ENCODE measurements around the gene PRKD1. TPM values are rescaled to one million over a fixed set of nuclear protein-coding genes. Genes with fewer than 3 reads are reported as not detected.
"Not testable (repeated sequence)": the region's sequence is repeated elsewhere in the genome, so short reads cannot be mapped to it uniquely, and the experiment has no call there.

PRKD1 gene
- total RNA-seq, 1 experiment from 2014 or later: not detected

GRCh38 chr14:29738056-29738455 lies 189.6 kb downstream of the PRKD1 start:
- peaks cover 52% of the 10 kb centered on the region for H3K9me3 ChIP-seq (ENCODE audit: low read length)
- no peaks in the 10 kb centered on the region for H4K20me1 ChIP-seq (ENCODE audit: insufficient read depth, low read depth, low read length)
- H3K27ac ChIP-seq (ENCODE audit: low read length): no peak overlapping the region
- no peak overlapping the region for H2AFZ ChIP-seq (ENCODE audit: low read length)
- DNase-seq: no peak
- no peaks in the 10 kb centered on the region for H3K79me2 ChIP-seq (ENCODE audit: low read length)
- H3K9me2 ChIP-seq (replicated peaks; ENCODE audit: insufficient read depth, low read length): no peaks in the 10 kb centered on the region
- H3K4me3 ChIP-seq (ENCODE audit: low read length): no peak overlapping the region
- no peak overlapping the region for H3K9ac ChIP-seq (ENCODE audit: low read length)
- H3K27me3 ChIP-seq (ENCODE audit: low read length): no peaks in the 10 kb centered on the region
- H3K4me2 ChIP-seq (ENCODE audit: low read depth, low read length, poor library complexity, severe bottlenecking): no peak overlapping the region
- no peaks in the 10 kb centered on the region for H3K4me1 ChIP-seq (ENCODE audit: low read length)
- no peaks in the 10 kb centered on the region for H3K36me3 ChIP-seq (ENCODE audit: insufficient read depth, low read length)

GRCh38 chr14:29735459-29735858 lies 192.2 kb downstream of the PRKD1 start:
- no peaks in the 10 kb centered on the region for H3K27me3 ChIP-seq (ENCODE audit: low read length)
- DNase-seq: no peak
- H2AFZ ChIP-seq (ENCODE audit: low read length): no peak overlapping the region
- no peaks in the 10 kb centered on the region for H4K20me1 ChIP-seq (ENCODE audit: insufficient read depth, low read depth, low read length)
- H3K9me3 ChIP-seq (ENCODE audit: low read length): peaks cover 47% of the 10 kb centered on the region
- no peaks in the 10 kb centered on the region for H3K36me3 ChIP-seq (ENCODE audit: insufficient read depth, low read length)
- H3K4me3 ChIP-seq (ENCODE audit: low read length): no peak overlapping the region
- no peaks in the 10 kb centered on the region for H3K9me2 ChIP-seq (replicated peaks; ENCODE audit: insufficient read depth, low read length)
- H3K27ac ChIP-seq (ENCODE audit: low read length): no peak overlapping the region
- H3K9ac ChIP-seq (ENCODE audit: low read length): no peak overlapping the region
- no peak overlapping the region for H3K4me2 ChIP-seq (ENCODE audit: low read depth, low read length, poor library complexity, severe bottlenecking)
- H3K79me2 ChIP-seq (ENCODE audit: low read length): no peaks in the 10 kb centered on the region
- no peaks in the 10 kb centered on the region for H3K4me1 ChIP-seq (ENCODE audit: low read length)

GRCh38 chr14:29734732-29735131 lies 192.9 kb downstream of the PRKD1 start:
- no peak for DNase-seq
- Histone ChIP-seq H3K9me3 (ENCODE audit: low read length) (peaks cover 44% of the 10 kb centered on the region), H3K27me3 (ENCODE audit: low read length) (no peaks in the 10 kb centered on the region), H2AFZ (ENCODE audit: low read length) (no peak overlapping the region), H4K20me1 (ENCODE audit: insufficient read depth, low read depth, low read length) (no peaks in the 10 kb centered on the region), H3K36me3 (ENCODE audit: insufficient read depth, low read length) (no peaks in the 10 kb centered on the region), H3K4me3 (ENCODE audit: low read length) (no peak overlapping the region), H3K79me2 (ENCODE audit: low read length) (no peaks in the 10 kb centered on the region), H3K27ac (ENCODE audit: low read length) (no peak overlapping the region), H3K9ac (ENCODE audit: low read length) (no peak overlapping the region), H3K4me1 (ENCODE audit: low read length) (no peaks in the 10 kb centered on the region), H3K4me2 (ENCODE audit: low read depth, low read length, poor library complexity, severe bottlenecking) (no peak overlapping the region), H3K9me2 (replicated peaks; ENCODE audit: insufficient read depth, low read length) (no peaks in the 10 kb centered on the region)

GRCh38 chr14:29726560-29727331 lies 200.9 kb downstream of the PRKD1 start:
- H3K79me2 ChIP-seq (ENCODE audit: low read length); H3K4me1 ChIP-seq (ENCODE audit: low read length); H3K27ac ChIP-seq (ENCODE audit: low read length); H3K9me2 ChIP-seq (replicated peaks; ENCODE audit: insufficient read depth, low read length); H3K36me3 ChIP-seq (ENCODE audit: insufficient read depth, low read length); H2AFZ ChIP-seq (ENCODE audit: low read length); DNase-seq; H3K4me3 ChIP-seq (ENCODE audit: low read length); H4K20me1 ChIP-seq (ENCODE audit: insufficient read depth, low read depth, low read length); H3K9ac ChIP-seq (ENCODE audit: low read length); H3K27me3 ChIP-seq (ENCODE audit: low read length); H3K4me2 ChIP-seq (ENCODE audit: low read depth, low read length, poor library complexity, severe bottlenecking): not testable (repeated sequence)
- peaks cover 53% of the 10 kb centered on the region for H3K9me3 ChIP-seq (ENCODE audit: low read length)

- Histone ChIP-seq H3K9me3 (ENCODE audit: low read length) (peaks cover 48% of the 10 kb centered on the region), H3K9me2 (replicated peaks; ENCODE audit: insufficient read depth, low read length) (no peaks in the 10 kb centered on the region), H3K4me1 (ENCODE audit: low read length) (no peaks in the 10 kb centered on the region), H2AFZ (ENCODE audit: low read length) (no peak overlapping the region), H3K79me2 (ENCODE audit: low read length) (no peaks in the 10 kb centered on the region), H3K36me3 (ENCODE audit: insufficient read depth, low read length) (no peaks in the 10 kb centered on the region), H3K27ac (ENCODE audit: low read length) (no peak overlapping the region), H3K4me2 (ENCODE audit: low read depth, low read length, poor library complexity, severe bottlenecking) (no peak overlapping the region), H3K4me3 (ENCODE audit: low read length) (no peak overlapping the region), H4K20me1 (ENCODE audit: insufficient read depth, low read depth, low read length) (no peaks in the 10 kb centered on the region), H3K27me3 (ENCODE audit: low read length) (no peaks in the 10 kb centered on the region), H3K9ac (ENCODE audit: low read length) (no peak overlapping the region)
- no peak for DNase-seq
Measured at GRCh38 chr14:29724991-29725390, 202.7 kb downstream of the PRKD1 start.

GRCh38 chr14:29722831-29723230 lies 204.8 kb downstream of the PRKD1 start:
- no peaks in the 10 kb centered on the region for H3K79me2 ChIP-seq (ENCODE audit: low read length)
- H4K20me1 ChIP-seq (ENCODE audit: insufficient read depth, low read depth, low read length): no peaks in the 10 kb centered on the region
- H3K4me2 ChIP-seq (ENCODE audit: low read depth, low read length, poor library complexity, severe bottlenecking): no peak overlapping the region
- no peaks in the 10 kb centered on the region for H3K27me3 ChIP-seq (ENCODE audit: low read length)
- H3K4me3 ChIP-seq (ENCODE audit: low read length): no peak overlapping the region
- no peak overlapping the region for H3K9ac ChIP-seq (ENCODE audit: low read length)
- no peaks in the 10 kb centered on the region for H3K9me2 ChIP-seq (replicated peaks; ENCODE audit: insufficient read depth, low read length)
- H2AFZ ChIP-seq (ENCODE audit: low read length): no peak overlapping the region
- H3K27ac ChIP-seq (ENCODE audit: low read length): no peak overlapping the region
- H3K9me3 ChIP-seq (ENCODE audit: low read length): peaks cover 51% of the 10 kb centered on the region
- no peaks in the 10 kb centered on the region for H3K36me3 ChIP-seq (ENCODE audit: insufficient read depth, low read length)
- DNase-seq: no peak
- H3K4me1 ChIP-seq (ENCODE audit: low read length): no peaks in the 10 kb centered on the region

GRCh38 chr14:29721586-29721985 lies 206.1 kb downstream of the PRKD1 start:
- peaks cover 59% of the 10 kb centered on the region for H3K9me3 ChIP-seq (ENCODE audit: low read length)
- H4K20me1 ChIP-seq (ENCODE audit: insufficient read depth, low read depth, low read length): no peaks in the 10 kb centered on the region
- H3K36me3 ChIP-seq (ENCODE audit: insufficient read depth, low read length): no peaks in the 10 kb centered on the region
- H3K27ac ChIP-seq (ENCODE audit: low read length): no peak overlapping the region
- H3K9me2 ChIP-seq (replicated peaks; ENCODE audit: insufficient read depth, low read length): no peaks in the 10 kb centered on the region
- H3K27me3 ChIP-seq (ENCODE audit: low read length): no peaks in the 10 kb centered on the region
- no peaks in the 10 kb centered on the region for H3K4me1 ChIP-seq (ENCODE audit: low read length)
- no peak for DNase-seq
- H3K79me2 ChIP-seq (ENCODE audit: low read length): no peaks in the 10 kb centered on the region
- no peak overlapping the region for H2AFZ ChIP-seq (ENCODE audit: low read length)
- H3K4me3 ChIP-seq (ENCODE audit: low read length): no peak overlapping the region
- H3K9ac ChIP-seq (ENCODE audit: low read length): no peak overlapping the region
- H3K4me2 ChIP-seq (ENCODE audit: low read depth, low read length, poor library complexity, severe bottlenecking): no peak overlapping the region

GRCh38 chr14:29717901-29718300 lies 209.7 kb downstream of the PRKD1 start:
- no peaks in the 10 kb centered on the region for H3K79me2 ChIP-seq (ENCODE audit: low read length)
- no peak overlapping the region for H3K27ac ChIP-seq (ENCODE audit: low read length)
- H2AFZ ChIP-seq (ENCODE audit: low read length): no peak overlapping the region
- H3K4me2 ChIP-seq (ENCODE audit: low read depth, low read length, poor library complexity, severe bottlenecking): no peak overlapping the region
- DNase-seq: no peak
- no peaks in the 10 kb centered on the region for H3K4me1 ChIP-seq (ENCODE audit: low read length)
- no peak overlapping the region for H3K4me3 ChIP-seq (ENCODE audit: low read length)
- no peaks in the 10 kb centered on the region for H3K27me3 ChIP-seq (ENCODE audit: low read length)
- H3K9me2 ChIP-seq (replicated peaks; ENCODE audit: insufficient read depth, low read length): no peaks in the 10 kb centered on the region
- no peaks in the 10 kb centered on the region for H3K36me3 ChIP-seq (ENCODE audit: insufficient read depth, low read length)
- H3K9me3 ChIP-seq (ENCODE audit: low read length): peaks cover 62% of the 10 kb centered on the region
- no peak overlapping the region for H3K9ac ChIP-seq (ENCODE audit: low read length)
- H4K20me1 ChIP-seq (ENCODE audit: insufficient read depth, low read depth, low read length): no peaks in the 10 kb centered on the region
